Ramos (cell line): Measurements from ENCODE around the gene GARIN3.
"Not testable (repeated sequence)": the region's sequence is repeated elsewhere in the genome, so short reads cannot be mapped to it uniquely, and the experiment has no call there.

Experiments used
- in situ Hi-C: fragments of 300-500 bp; cut with MboI; formaldehyde crosslinking; loops from one replicate; pipeline ENCODE4 v1.14.3; 2022; ENCODE audit warnings: low sequenced_read_pairs; ENCODE audit not compliant: unreplicated experiment

GARIN3 gene

GRCh38 chr5:157166214-157167213, at the start of gene GARIN3:
GARIN3 (minus strand) TSS chr5:157166264; CDS start chr5:157166168, 96 bp downstream.
- in situ Hi-C loops, result no loop called here

GRCh38 chr5:157215514-157216167, 49.6 kb upstream of the GARIN3 start:
- in situ Hi-C loops, result no loop called here

- in situ Hi-C loops, result no loop called here
Measured at GRCh38 chr5:157214861-157215513, 48.9 kb upstream of the GARIN3 start.

GRCh38 chr5:157214415-157214814, 48.4 kb upstream of the GARIN3 start:
- in situ Hi-C loops, result no loop called here

GRCh38 chr5:157213527-157214243, 47.6 kb upstream of the GARIN3 start:
- in situ Hi-C loops, result no loop called here

GRCh38 chr5:157212307-157212706, 46.2 kb upstream of the GARIN3 start:
- in situ Hi-C loops, result no loop called here

GRCh38 chr5:157210652-157211051, 44.6 kb upstream of the GARIN3 start:
- in situ Hi-C loops, result not testable (repeated sequence)

- in situ Hi-C loops, result no loop called here
Measured at GRCh38 chr5:157205708-157206107, 39.6 kb upstream of the GARIN3 start.

GRCh38 chr5:157204765-157205164, 38.7 kb upstream of the GARIN3 start:
- in situ Hi-C loops, result no loop called here

GRCh38 chr5:157203417-157203816, 37.4 kb upstream of the GARIN3 start:
- in situ Hi-C loops, result no loop called here

GRCh38 chr5:157201857-157202256, 35.8 kb upstream of the GARIN3 start:
- in situ Hi-C loops, result no loop called here

- in situ Hi-C loops, result no loop called here
Measured at GRCh38 chr5:157198277-157198986, 32.4 kb upstream of the GARIN3 start.

- in situ Hi-C loops, result no loop called here
Measured at GRCh38 chr5:157197086-157197485, 31.0 kb upstream of the GARIN3 start.

- in situ Hi-C loops, result no loop called here
Measured at GRCh38 chr5:157196045-157196444, 30.0 kb upstream of the GARIN3 start.

- in situ Hi-C loops, result no loop called here
Measured at GRCh38 chr5:157193699-157194424, 27.8 kb upstream of the GARIN3 start.

- in situ Hi-C loops, result no loop called here
Measured at GRCh38 chr5:157189223-157189622, 23.2 kb upstream of the GARIN3 start.

- in situ Hi-C loops, result no loop called here
Measured at GRCh38 chr5:157188270-157188669, 22.2 kb upstream of the GARIN3 start.

- in situ Hi-C loops, result no loop called here
Measured at GRCh38 chr5:157187046-157187754, 21.1 kb upstream of the GARIN3 start.
